ENCODE data around the gene SH3BP1.

SH3BP1 gene

DNA sequence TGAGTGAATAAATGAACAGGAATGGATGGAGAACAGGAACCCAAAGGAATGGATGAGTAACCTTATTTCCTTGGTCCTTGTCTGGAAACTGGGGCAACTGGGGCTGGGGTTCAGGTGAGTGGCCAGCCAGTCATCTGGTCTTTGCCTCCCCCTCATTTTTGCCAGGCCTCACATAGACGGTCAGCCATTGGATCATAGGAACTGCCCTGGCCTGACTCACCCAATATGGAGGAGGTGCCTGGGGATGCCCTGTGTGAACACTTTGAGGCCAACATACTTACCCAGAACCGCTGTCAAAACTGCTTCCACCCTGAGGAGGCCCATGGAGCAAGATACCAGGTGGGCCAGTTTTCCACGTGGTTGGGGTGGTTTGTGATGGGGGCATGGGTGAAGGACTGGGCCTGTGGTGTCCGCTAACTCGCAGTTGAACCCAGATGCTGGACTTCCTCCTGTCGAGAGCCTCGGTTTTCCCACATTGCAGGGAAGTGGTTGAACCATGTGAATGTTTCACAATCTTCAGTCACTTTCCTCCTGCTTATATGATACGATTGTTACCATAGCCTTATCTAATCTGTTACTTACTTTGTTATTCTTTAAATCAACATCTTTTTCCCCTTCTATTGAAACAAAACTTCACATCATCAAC is 61.8 kb downstream of the SH3BP1 start:
- DNase-seq (ENCODE audit: low read depth in 2 of 3, low spot score in 1 of 3) = no peak

DNA sequence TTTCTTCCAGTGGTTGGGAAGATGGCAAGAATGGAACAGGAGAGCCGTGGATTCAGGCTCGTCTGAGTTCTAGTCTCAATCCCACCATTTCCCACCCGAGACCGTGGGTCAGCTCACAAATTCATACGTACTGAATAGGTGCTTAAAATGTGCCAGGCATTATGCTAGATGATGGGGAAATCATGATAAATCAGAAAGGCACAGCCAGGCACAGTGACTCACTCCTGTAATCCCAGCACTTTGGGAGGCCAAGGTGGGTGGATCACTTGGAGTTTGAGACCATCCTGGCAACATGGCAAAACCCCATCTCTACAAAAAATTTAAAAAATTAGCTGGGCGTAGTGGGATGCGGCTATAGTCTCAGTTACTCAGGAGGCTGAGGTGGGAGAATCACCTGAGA is 64.4 kb downstream of the SH3BP1 start:
- DNase-seq (ENCODE audit: low read depth in 2 of 3, low spot score in 1 of 3) = no peak

DNA sequence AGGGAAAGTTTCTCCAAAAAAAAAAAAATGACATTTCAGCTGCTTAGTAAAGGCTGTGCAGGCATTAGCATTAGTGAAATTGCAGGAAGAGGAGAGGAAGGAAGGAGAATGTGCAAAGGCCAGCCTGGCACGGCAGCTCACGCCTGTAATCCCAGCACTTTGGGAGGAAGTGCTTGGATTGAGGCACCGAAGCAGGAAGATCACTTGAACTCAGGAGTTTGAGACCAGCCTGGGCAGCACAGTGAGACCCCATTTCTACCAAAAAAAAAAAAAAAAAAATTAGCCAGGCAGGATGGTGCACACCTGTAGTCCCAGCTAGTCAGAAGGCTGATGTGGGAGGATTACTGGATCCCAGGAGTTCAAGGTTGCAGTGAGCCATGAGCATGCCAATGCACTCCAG is 65.2 kb downstream of the SH3BP1 start:
- no peak for DNase-seq (ENCODE audit: low read depth in 2 of 3, low spot score in 1 of 3)

DNA sequence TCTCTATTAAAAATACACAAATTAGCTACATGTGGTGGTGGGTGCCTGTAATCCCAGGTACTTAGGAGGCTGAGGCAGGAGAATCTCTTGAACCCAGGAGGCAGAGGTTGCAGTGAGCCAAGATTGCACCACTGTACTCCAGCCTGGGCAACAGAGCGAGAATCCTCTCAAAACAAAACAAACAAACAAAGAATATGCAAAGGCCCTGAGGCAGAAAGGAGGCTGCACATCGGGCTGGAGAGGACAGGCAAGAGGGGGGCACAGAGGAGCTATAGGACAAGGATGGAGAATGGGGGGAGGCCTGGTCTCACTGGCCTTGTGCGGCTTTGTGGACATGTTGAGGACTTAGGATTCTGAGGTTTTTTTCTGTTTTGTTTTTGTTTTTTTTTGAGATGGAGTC is 65.7 kb downstream of the SH3BP1 start:
- no peak for DNase-seq (ENCODE audit: low read depth in 2 of 3, low spot score in 1 of 3)
